HG03432 (cell line): ENCODE results near the gene IGFBP4.

Source experiments
- ATAC-seq: cut with Tn5 transposase; IDR thresholded peaks from one replicate; pipeline ENCODE4 v1.9.1; 2021; ENCODE audit warnings: mild to moderate bottlenecking, moderate library complexity; ENCODE audit not compliant: unreplicated experiment

Gene IGFBP4

DNA sequence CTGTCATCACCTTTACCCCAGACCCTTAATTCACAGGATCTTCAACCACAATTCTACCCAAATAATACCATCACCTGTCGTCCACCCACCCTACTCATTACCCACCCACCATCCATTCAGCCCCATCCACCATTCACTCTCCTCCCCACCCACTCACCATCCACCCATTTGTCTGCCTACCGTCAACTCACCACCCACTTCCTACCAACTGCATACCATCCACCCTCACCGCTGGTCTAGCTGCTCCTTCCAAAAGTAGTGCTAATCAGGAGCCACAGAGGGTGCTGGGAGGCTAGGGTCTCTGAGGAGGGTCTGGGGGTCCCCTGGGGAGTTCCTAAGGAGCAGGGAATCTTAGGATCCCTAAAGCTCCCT lies 12.0 kb upstream of the IGFBP4 start:
- ATAC-seq, result no peak

DNA sequence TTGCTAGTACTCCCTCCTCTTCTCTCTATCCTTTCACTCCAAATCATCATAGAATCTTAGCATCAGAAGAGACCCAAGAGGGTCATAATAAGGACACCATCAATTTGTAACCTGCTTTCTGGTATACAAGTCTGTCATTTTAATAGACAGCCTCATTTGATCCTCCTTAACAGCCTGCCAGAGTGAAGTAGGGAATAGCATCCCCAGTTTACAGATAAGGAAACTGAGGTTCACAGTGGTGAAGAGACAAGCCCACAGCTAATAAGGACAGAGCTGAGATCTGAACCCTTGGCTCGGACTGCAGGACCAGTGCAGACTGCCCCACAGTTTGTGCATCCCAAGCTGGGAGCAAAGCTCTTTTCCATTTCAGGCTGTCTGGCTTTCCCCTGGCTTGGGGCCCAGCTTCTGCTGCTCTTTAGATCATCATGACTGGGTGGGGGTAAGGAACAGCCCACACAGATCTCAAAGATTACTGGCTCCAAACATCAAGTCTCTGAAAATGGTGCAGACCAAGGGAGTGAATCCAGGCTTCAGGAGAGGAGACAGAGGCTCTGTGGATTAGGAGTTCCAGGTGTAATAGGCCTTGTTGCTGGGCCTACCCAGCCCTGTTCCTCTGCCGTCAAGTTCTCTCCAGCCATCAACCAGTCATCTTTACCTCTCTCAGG lies 10.3 kb upstream of the IGFBP4 start:
- ATAC-seq, result no peak

GRCh38 chr17:40433551-40434415 lies 9.5 kb upstream of the IGFBP4 start:
- ATAC-seq, result no peak

DNA sequence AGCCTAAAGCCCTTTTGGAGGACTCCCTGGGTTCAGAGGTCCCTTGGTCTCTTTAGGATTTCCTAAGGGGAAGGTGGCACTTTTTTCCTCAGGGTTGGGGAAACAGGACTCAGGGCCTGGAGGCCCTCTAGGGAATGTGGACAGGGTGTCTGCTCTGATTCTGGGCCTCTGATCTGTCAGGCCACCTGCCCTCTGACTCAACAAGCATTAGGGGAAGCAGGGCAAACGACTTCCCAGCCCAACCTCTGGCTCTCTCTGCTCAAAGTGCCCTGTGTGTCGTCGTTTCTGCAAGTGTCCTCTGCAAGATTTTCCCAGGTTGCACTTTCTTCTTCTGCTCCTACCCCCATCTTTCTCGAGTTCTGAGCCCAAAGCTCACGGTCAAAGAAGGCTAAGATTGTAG lies 6.6 kb upstream of the IGFBP4 start:
- ATAC-seq, result no peak

- no peak for ATAC-seq
Measured at GRCh38 chr17:40437095-40437732, 6.0 kb upstream of the IGFBP4 start.

GRCh38 chr17:40440166-40440565 lies 3.1 kb upstream of the IGFBP4 start:
- ATAC-seq, result no peak

DNA sequence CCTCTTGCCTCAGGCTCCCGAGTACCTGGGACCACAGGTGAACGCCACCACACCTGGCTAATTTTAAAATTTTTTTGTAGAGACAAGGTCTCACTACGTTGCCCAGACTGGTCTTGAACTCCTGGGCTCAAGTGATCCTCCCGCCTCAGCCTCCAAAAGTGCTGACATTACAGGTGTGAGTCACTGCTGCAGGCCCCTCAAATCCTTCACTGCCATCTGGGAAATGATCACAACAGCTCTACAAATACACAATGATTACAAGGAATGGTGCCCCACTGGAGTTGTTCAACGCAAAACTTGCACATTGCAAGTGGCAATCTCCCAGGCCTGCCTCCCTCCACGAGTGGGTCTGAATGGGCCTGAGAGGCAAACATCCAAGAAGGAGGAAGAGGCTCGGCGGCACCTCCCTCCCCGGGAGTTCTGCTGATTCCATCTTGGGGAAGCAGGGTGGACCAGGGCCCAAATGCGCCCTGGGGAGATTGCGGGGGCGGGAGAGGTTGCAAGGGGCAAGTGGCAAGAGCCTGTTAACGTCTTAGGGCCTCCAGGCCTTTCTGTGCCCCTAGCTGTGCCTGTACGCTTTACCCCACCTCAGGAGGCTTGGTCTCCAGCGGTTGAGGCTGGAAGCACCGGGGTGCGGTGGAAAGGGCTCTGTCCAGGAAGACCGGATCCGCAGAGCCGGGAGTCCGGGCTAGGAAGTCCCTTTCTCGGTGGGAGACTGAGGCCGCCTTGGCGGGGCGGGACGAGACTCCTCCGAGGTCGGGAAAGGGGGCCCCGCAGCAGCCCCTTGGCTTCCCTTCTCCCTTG lies 656 bp upstream of the IGFBP4 start:
- ATAC-seq, result no peak

GRCh38 chr17:40443988-40444899 lies 994 bp downstream of the IGFBP4 start:
- ATAC-seq, result no peak

- ATAC-seq, result no peak
Measured at GRCh38 chr17:40445751-40446468, 2.7 kb downstream of the IGFBP4 start.

GRCh38 chr17:40447148-40447644 lies 3.9 kb downstream of the IGFBP4 start:
- ATAC-seq, result no peak

DNA sequence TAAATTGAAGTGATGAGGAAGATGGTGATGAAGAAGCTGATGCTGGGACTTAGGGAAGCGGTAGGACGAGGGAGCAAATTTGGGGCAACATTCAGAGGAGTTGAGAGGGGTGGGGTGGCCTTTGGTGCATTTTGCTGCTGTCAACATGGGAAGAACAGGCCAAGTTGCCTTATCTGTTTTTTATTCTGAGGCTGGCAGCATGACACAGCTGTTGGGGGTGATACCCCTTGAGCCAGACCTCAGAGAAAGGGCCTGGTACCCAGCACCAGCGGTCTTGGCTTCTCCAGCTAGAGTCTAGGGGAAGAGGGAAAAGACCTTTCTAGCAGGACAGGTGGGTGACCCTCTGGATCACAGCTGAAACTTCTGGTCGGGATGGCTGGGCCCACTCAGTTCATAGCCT lies 4.6 kb downstream of the IGFBP4 start:
- no peak for ATAC-seq

- ATAC-seq, result no peak
Measured at GRCh38 chr17:40448213-40448638, 5.0 kb downstream of the IGFBP4 start.

DNA sequence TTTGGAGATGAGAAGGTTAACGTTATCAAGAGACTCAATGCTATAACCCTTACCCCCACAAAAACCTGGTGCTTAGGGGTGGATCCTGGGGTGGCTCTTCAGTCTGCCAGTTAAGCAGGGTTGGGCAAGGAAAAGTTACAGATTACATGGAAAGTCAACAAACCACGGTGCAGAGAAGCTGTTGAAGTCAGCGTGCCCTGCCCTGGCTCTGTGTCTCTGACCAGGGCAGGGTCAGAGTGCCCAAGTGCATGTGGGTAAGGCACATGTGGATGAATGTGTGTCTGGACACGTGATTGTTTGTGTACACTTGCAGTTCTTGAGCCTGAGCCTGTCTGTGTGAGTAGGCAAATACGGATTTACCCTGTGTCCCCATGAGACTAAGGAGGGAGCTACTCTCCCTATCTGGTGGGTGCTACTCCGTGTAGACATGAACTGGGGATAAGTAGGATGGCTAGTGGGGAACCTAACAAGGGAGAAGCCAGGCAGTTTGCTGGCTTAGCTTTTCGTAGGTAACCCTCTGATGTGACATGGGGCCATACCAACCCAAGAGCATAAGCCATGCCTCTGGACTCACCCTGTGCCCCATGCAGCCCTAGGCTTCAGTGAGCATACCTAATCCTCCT lies 5.5 kb downstream of the IGFBP4 start:
- no peak for ATAC-seq

GRCh38 chr17:40450175-40450574 lies 6.9 kb downstream of the IGFBP4 start:
- ATAC-seq, result no peak

- no peak for ATAC-seq
Measured at GRCh38 chr17:40451420-40451819, 8.2 kb downstream of the IGFBP4 start.

- ATAC-seq, result no peak
Measured at GRCh38 chr17:40452216-40452787, 9.1 kb downstream of the IGFBP4 start.

DNA sequence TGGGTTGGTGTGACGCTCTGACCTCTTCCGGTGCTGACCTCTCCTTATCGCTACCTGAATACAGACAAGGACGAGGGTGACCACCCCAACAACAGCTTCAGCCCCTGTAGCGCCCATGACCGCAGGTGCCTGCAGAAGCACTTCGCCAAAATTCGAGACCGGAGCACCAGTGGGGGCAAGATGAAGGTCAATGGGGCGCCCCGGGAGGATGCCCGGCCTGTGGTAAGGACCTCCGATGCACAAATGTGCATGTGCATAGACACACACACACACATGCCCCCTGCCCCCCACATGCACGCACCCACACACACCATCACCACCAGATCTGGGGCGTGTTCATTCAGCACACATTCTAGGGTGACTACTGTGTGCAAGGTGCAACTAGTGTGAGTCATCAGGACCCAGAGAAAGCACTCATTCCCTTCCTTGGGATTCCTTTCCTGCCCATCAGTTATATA lies 9.7 kb downstream of the IGFBP4 start:
- no peak for ATAC-seq

DNA sequence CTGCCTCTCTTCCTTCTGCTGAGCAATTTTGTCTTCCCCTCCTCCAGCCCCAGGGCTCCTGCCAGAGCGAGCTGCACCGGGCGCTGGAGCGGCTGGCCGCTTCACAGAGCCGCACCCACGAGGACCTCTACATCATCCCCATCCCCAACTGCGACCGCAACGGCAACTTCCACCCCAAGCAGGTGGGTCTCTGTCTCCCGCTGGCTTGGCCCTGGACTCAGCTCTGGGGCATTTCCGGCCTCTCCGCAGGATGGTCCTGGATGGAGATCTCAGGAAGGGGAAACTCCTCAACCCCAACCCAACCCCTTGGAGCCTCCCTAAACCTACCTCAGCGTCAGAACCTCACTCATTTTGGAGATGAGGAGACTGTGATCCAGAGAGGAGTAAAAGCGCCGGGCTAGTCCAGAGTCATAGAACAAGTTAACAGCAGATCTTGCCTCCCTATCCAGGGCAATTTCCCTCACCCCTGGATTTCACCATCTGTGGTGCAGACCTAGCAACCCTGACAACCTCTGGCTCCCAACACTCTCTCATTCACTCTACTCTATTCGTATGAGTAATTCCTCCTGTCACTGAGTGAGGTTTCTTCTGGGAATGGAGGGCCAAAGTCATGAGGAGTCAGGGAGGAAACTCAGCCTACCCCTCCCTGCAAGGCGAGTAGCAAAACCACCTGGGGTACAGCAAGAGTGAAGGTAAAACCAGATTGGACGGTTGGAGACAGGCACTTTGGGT lies 10.8 kb downstream of the IGFBP4 start:
- no peak for ATAC-seq
